ENCODE measurements around the gene RNF213.

Gene RNF213

DNA sequence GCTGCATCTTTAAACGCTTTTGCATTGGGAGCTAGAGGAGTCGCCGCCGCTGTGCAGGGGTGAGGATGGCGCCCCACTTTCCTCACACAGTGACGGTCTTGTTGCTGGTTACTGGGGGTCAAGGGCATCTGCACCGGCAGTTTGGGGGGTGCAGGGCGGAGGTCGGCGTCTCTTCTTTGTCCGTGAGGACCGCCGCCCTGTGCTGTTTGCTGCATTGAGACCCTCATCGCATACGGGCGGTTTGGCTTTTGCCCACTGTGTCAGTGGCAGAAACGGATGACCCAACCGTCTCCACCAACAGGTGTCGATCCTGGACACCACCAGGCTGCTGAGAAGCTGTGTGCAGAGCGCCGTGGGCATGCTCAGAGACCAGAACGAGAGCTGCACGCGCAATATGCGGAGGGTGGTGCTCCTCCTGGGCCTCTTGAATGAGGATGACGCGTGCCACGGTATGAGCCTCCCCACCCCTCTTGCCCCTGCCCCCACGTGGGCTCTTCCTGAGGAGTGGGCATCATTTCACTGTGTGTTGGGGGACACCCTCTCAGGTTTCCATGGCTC is 93.1 kb downstream of the RNF213 start:
- DNase-seq: no peak

DNA sequence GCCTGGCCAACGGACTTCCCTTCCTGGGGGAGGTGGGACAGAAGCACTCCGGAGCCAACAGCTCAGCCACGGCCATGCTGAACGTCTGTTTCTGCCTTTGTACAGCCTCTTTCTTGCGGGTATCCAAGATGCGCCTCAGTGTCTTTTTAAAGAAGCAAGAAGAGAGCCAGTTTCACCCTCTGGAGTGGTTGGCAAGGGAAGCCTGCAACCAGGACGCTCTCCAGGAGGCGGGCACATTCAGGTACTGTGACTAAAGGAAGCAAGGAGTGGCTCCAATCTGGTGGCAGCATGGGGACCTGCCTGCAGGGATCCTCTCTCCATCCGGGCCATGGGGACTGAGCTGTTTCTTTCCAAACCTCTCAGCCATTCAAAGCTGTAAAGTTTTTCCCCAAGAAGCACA is 93.7 kb downstream of the RNF213 start:
- no peak for DNase-seq

DNA sequence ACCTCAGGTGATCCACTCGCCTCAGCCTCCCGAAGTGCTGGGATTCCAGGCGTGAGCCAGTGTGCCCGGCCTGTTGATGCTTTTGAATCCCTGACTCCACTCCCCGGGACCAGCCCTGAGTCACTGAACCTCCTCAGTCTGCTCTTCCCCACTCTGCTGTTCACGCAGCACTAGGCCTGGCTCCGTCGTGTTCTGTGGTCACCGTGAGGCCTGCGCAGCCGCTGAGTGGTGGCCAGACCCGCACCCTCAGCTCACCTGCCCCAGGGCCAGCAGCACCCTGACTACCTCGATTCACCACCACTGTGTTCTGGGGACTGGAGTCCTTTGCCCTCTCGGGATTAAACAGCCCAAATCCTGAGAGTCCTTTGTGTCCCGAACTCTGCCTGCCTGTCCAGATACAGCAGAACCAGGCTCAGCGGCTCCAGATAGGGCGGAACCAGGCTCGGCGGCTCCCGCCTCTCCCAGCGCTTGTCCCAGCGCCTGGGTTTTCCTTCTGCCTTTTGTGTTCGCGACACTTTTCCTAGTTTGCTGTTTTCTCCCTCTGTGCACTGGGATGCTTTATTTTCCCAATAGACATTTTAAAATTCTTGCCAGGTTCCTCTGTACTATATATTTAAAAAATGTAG is 95.7 kb downstream of the RNF213 start:
- no peak for DNase-seq

DNA sequence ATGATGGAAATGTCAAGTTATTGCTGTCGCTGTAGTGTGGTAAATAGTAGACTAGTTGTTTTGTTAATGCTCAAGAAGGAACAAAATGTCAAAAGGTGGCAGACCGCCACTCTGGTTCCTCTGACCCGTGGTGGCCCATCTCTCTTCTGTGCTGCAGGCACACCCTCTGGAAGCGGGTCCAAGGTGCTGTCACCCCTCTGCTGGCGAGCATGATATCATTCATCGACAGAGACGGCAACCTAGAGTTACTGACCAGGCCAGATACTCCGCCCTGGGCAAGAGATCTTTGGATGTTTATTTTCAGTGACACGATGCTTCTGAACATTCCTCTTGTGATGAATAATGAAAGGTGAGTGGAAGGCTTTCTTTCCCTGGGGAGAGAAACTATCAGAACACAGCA is 97.5 kb downstream of the RNF213 start:
- DNase-seq: no peak

DNA sequence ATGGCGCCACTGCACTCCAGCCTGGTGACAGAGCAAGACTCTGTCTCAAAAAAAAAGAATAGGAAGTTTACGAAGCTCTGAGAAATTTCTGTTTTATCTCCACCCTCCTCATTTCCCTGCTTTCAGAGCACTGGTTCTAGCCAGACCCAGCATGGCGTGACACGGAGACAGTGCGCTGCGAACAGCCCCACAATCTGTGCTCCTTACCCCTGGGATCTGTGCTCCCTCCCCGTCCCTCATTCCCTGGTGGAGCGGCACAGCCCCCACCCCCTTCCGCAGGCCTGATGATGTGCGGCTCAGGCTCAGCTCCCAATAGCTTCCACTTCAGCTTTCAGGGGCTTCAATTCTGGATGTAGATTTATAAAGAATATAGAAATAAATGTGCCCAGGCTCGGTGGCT is 98.2 kb downstream of the RNF213 start:
- no peak for DNase-seq

DNA sequence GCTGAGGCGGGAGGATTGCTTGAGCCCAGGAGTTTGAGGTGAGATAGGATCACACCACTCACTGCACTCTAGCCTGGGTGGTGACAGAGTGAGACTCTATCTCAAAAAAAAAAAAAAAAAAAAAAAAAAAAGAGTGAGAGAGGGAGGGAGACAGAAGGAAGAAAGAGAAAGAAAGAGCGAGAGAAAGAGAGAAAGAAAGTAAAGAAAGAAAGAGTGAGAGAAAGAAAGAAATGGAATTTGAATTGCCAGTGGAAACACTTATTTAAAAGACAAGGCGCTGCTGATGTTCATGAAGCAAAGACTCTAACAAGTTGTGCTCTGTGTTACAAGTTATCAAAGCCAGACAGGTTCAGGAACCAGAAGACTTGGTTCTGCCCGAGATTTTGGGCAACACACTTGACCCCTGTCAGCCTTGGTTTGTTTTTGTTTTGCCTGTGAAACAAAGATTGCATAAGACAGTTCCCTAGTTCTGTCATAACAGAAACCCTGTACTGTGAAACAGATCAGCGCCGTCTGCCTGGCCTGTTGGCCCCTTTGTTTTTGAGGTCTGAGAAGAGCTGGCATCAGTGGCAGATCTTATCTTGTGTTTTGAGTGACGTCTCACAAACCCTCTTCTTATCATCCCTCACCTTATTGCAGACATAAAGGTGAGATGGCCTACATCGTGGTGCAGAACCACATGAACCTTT is 98.9 kb downstream of the RNF213 start:
- DNase-seq: peak in 2 of 5 experiments; percentile 11 to 57

DNA sequence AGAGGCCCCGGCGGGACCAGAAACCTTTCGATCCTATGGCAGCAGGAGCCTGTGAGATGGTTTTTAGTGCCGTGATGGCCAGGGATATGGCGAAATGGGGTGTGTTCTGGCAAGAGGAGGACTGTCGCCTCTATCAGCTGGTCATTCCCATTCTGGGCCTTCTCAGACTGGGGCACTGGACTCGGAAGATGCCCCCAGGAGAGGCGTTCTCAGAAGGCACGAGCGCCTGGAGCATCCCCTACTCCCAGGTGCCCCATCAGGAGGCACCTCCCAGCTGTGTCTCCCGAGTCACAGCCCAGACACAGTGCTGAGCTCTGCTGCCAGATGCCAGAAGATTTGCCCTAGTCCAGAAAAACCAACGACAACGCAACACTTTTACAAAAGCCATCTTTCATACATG is 99.7 kb downstream of the RNF213 start:
- no peak for DNase-seq

DNA sequence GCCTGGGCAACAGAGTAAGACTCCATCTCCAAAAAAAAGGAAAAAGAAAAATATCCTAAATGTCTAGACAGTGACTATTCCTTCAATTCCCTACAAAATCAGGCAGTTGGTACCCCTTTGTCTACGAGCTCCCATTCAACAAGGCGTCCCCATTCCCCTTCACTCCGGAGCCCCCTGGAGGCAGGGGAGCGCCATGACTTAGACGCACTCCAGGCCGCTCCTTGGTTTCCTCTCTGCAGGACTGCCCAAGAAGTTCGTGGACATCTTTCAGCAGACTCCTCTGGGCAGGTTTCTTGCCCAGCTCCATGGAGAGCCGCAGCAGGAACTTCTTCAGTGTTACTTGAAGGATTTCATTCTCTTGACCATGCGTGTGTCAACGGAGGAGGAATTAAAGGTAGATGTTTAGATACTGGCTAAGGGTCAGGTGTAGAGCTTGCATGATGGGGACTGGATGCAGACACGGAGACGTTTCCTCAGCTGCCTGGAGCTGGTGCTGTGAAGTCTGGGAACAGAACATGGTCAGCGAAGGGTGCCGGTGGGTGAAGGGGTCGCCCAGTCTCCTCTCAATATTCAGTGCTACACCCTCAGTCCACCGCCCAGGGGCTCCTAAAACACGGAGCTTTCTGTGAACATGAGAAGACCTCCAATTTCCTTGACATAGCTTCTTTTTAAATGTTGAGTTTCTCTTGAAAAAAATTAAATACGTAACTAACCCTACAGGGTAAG is 101.0 kb downstream of the RNF213 start:
- no peak for DNase-seq

DNA sequence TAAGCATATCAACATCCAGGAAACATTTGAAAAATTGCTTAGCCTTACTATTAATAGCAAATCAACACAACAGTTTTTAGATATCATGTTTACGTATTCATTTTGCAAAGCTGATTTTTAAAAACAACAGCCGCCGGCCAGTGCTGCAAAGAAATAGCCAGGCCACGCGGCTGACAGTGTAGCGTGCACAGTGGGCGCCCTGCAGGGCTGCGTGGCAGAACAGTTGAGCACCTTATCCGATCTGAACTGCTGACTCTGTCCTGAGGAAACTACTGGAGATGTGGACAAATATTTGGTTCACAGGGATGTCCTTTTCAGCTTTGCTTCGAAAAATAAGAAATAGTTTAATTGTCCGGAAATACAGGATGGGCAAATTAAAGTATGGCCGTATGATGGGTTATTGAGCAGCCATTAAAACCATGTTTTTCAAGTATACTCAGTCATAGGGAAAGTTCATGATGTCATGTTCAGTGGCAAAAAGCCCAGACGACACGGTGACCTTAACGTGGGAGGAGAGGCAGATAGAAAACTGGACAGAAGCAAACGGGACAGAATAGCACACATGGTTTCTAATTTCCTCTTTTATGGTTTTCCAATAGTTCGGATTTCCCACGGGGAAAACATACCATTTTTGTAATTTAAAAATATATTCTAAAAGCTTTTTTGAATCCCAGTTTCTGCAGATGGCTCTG is 101.9 kb downstream of the RNF213 start:
- DNase-seq: no peak

DNA sequence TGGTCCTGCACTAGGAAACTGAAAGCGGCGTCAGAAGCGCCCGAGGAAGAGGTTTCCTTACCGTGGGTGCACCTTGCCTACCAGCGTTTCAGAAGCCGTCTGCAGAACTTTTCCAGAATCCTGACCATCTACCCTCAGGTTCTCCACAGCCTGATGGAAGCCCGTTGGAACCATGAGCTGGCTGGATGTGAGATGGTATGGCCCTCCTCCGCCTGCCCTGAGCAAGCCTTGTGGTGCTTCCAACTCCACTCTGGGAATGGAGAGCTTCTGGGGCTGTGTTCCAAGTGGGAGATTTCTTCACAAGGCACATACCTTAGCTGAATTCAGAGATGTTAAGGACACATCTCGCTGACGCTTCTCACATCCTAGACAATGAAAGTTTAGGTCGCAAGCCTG is 102.5 kb downstream of the RNF213 start:
- no peak for DNase-seq

DNA sequence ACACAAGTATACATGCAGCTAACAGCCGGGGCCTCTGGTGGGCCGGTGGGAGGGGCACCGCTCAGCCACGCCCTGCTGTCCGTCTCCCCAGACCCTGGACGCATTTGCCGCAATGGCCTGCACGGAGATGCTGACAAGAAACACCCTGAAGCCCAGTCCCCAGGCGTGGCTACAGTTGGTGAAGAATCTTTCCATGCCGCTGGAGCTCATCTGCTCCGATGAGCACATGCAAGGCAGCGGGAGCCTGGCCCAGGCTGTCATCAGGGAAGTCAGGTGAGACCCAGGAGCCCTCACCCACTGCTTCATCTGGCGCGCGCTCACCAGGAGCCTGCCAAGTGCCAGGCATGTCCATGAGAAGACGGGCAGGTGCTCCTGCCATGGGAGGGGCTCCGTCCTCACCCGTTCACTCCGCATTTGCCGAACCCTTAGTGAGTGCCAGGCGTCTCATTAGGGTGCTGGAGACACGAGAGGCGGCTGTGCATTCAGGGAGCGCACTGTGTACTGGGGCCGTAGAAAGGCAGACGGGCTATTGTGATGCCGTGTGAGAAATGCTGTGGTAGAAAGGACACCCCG is 103.0 kb downstream of the RNF213 start:
- DNase-seq: no peak

DNA sequence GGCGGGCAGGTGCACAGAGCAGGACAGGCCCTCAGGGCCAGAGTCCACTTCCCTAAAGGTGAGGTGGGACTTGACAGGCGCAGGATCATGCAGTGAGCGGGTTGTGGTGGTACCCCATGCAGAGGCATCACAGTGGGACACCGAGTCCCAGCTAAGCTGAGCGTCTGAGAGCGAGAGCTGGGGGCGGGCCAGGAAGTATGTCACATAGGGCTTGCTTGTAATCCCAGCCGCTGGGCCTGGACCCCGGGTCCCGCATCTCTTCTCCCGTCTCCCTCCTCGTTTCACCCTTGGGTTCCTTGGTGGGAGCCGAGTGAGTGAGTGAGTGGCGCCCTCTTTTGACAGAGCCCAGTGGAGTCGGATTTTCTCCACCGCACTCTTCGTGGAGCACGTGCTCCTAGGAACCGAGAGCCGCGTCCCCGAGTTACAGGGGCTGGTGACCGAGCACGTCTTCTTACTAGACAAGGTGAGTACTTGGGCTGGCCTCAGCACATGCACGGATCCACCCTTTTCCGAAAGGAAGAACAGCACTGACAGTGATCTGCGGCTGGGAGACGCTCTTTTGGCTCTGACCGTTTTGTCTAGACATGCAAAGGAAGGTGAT is 103.5 kb downstream of the RNF213 start:
- DNase-seq: no peak

DNA sequence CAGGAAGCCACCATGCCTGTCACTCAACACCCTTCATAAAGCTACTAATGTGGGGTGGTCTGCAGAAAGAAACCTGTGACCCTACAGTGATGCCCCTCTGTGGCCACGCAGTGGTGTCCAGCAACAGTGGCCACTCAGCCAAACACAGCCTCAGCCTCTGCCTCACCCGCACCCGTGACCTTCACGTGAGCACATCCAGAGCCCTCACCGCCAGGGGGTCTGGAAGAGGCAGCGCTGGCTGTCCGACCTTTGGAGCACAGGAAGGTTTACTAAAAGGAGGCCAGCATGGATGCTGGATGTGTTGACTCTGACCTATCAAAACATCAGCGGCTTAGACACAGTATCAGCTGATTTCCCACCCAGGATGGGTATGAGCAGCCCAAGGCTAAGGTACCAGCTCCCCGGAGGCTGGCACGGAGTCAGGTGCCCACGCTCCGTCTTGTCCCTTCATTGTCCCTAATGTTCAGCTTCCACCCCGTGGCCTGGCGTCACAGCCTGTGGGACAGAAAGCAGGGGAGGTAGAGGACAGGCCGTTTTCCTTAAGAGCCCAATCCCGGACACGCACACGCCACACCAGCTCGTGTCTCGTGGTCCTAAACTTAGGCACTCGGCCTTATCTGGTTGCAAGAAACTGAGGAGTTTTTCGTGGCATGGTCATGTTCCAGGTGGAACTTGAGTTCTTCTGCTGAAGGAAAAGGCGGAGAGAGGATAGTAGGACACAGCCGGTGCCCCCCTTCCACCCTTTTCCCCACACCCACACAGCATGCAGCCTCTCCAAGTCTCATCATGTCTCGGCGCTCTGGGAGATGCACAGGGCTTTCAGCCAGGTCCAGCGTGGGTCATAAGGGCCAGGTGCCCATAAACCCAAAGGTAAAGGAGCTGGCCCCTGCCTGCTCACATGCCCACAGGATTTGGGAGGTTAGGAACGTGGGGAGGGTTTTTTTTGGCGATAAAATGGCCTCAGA is 104.6 kb downstream of the RNF213 start:
- DNase-seq: no peak

DNA sequence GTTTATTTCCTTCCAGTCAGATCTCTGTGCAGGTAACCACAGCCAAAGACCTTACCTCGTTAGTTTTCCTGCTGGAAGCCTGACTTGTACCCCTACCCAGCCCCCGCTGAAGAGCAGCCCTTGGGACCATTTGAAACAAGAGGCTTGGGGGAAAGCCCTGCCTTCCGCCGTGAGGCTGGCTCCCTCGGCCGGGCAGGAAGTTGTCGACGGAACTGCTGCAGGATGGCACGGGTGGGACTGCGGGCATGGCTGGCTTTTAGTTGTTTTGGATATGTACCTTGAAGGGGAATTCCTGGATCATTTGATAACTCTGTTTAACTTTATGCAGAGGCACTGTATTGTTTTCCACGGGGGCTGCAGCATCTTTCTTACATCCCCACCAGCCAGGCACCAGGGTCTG is 105.3 kb downstream of the RNF213 start:
- no peak for DNase-seq

DNA sequence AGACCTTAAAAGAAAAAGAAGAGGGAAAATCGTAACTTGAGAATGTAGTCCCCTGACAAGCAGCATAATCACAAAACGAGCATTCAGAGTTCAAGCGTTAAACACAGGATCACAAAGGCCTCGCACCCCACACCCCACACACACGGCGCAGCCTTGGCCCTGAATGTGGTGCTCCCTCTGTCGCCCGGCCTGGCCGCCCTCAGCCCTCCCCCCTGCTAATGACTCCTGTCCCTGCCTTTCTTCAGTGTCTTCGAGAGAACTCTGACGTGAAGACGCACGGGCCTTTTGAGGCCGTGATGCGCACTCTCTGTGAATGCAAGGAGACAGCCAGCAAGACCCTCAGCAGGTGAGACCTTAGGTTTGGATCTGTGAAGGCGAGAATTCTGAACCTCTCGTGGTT is 106.9 kb downstream of the RNF213 start:
- no peak for DNase-seq

DNA sequence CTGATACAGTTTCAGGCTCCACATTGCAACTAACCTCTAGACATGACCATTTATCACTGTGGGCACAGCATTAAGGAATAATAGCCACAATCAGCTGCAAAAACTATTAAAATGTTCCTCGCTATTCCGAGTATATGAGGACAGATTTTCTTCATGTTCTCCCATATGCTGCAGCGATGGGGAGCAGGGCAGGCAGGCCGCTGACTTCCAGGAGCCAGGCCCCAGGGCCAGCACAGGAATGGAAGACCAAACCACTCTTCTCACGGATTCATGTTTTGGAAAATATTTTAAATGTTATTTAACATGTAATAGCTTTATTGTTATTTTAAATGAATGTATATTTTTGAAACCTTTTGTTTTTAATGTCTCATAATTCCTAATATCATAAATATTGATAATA is 110.5 kb downstream of the RNF213 start:
- no peak for DNase-seq

DNA sequence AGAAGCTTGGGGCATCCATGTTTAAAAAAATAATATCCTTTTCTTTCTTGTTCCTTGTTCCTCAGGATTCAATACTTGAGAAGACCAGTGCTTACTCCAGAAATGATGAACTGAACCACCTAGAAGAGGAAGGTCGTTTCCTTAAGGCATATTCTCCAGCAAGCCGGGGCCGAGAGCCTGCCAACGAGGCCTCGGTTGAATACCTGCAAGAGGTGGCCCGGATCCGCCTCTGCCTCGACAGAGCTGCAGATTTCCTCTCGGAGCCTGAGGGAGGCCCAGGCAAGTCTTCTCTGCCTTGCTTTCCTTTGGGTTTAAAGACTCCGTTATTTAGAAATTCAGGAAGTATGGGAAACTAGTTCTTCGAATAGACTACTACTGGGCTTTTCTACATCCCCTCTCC is 111.8 kb downstream of the RNF213 start:
- DNase-seq: no peak

DNA sequence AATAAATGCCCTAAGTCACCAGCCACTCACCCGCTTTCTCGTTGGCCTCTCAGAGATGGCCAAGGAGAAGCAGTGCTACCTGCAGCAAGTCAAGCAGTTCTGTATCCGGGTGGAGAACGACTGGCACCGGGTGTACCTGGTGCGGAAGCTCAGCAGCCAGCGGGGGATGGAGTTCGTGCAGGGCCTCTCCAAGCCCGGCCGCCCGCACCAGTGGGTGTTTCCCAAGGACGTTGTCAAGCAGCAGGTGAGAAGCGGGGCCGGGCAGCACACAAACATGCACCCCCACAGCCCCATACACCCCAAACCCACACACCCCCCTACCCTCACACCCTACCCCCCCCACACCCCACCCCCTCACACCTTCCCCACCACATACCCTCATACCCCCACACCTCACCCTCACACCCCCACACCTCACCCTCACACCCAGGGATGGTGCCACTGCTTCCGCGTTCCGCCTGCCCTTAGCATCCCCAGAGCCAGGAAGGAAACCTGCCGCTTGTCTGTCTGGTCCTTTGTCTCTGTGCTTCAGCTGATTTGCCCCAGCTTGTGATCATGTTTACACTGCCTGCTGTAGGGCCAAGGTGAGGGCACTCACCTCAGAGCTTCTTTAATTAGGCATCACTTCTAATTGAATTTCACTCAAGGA is 112.4 kb downstream of the RNF213 start:
- no peak for DNase-seq

DNA sequence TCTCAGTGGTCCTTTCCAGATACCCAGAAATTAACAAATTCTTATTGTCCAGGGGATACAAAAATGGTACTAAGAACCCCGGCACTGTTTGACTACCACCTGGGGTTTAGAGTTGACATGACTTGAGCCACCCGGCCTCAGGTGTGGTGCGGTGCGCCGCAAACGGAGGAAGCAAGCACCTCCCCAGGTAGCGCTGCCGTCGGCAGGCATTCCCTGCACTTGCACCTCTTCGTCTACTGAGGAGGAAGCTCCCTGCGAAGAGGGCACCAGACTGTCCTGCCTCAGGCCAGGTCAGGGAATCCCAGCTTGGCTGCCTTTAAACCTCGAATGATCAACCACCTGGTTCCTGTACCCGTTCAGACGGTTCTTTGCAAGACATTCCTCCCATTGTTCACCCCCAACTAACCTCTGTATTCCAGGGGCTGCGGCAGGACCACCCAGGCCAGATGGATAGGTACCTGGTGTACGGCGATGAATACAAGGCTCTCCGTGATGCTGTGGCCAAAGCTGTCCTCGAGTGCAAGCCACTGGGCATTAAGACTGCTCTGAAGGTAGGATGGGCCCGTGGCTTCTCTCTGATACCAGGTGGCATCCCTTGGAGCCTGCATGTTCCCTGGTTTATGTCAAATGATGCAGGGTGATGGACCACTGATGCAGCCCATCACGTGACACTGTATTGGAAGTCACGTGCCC is 113.5 kb downstream of the RNF213 start:
- no peak for DNase-seq

Data from T-helper 2 cell (primary cell).